Keratinocyte (primary cell): ENCODE data around the gene CUX1.

Source experiments
- EZH2 ChIP-seq: IDR thresholded peaks from one replicate; pipeline ENCODE4 v1.6.1; 2012; ENCODE audit warnings: inconsistent platforms, mild to moderate bottlenecking, low read length, moderate library complexity
- TF ChIP-seq, protein P1 (sequence below), 3 experiments: IDR thresholded peaks in 1 of 3; conservative IDR thresholded peaks in 1 of 3; optimal IDR thresholded peaks in 1 of 3; 2 replicates in 2 of 3; 3 replicates in 1 of 3; pipeline versions ENCODE3 to v1.5.1; 2011; ENCODE audit warnings: low read length in 3 of 3, mild to moderate bottlenecking in 3 of 3, moderate library complexity in 2 of 3, control low read depth in 1 of 3, inconsistent platforms in 1 of 3; ENCODE audit not compliant: insufficient read depth in 2 of 3; ENCODE audit errors: extremely low read depth in 1 of 3

- TF ChIP-seq, protein P1, sequence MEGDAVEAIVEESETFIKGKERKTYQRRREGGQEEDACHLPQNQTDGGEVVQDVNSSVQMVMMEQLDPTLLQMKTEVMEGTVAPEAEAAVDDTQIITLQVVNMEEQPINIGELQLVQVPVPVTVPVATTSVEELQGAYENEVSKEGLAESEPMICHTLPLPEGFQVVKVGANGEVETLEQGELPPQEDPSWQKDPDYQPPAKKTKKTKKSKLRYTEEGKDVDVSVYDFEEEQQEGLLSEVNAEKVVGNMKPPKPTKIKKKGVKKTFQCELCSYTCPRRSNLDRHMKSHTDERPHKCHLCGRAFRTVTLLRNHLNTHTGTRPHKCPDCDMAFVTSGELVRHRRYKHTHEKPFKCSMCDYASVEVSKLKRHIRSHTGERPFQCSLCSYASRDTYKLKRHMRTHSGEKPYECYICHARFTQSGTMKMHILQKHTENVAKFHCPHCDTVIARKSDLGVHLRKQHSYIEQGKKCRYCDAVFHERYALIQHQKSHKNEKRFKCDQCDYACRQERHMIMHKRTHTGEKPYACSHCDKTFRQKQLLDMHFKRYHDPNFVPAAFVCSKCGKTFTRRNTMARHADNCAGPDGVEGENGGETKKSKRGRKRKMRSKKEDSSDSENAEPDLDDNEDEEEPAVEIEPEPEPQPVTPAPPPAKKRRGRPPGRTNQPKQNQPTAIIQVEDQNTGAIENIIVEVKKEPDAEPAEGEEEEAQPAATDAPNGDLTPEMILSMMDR (optimal IDR thresholded peaks at IDR 0.05 in 1 of 3, IDR thresholded peaks at IDR 0.05 in 1 of 3, conservative IDR thresholded peaks at IDR 0.05 in 1 of 3; ENCODE audit: extremely low read depth in 1 of 3, insufficient read depth in 2 of 3, low read length in 3 of 3), result no peak
- TF ChIP-seq EZH2, result no peak
Observed at GRCh38 chr7:102146122-102146521, 328.7 kb downstream of the CUX1 start.
